GM21360 (cell line): ENCODE measurements around the gene STARD8.
"Not testable (repeated sequence)": the region's sequence is repeated elsewhere in the genome, so short reads cannot be mapped to it uniquely, and the experiment has no call there.

ENCODE experiments used
- ATAC-seq: cut with Tn5 transposase; IDR thresholded peaks from one replicate; pipeline ENCODE4 v1.9.1; 2021; ENCODE audit warnings: mild to moderate bottlenecking, moderate library complexity; ENCODE audit not compliant: unreplicated experiment

The STARD8 gene

GRCh38 chrX:68659385-68659784 lies 11.9 kb downstream of the STARD8 start:
- no peak for ATAC-seq

- ATAC-seq, result no peak
Observed at GRCh38 chrX:68659786-68660185, 12.3 kb downstream of the STARD8 start.

GRCh38 chrX:68660746-68661145 lies 13.3 kb downstream of the STARD8 start:
- ATAC-seq, result no peak

GRCh38 chrX:68665502-68665901 lies 18.0 kb downstream of the STARD8 start:
- ATAC-seq, result no peak

GRCh38 chrX:68666580-68666979 lies 19.1 kb downstream of the STARD8 start:
- no peak for ATAC-seq

GRCh38 chrX:68669094-68669860 lies 21.8 kb downstream of the STARD8 start:
- no peak for ATAC-seq

- ATAC-seq, result no peak
Observed at GRCh38 chrX:68669871-68670270, 22.4 kb downstream of the STARD8 start.

- no peak for ATAC-seq
Observed at GRCh38 chrX:68671221-68671620, 23.8 kb downstream of the STARD8 start.

- ATAC-seq, result no peak
Observed at GRCh38 chrX:68672581-68673318, 25.3 kb downstream of the STARD8 start.

GRCh38 chrX:68675571-68675970 lies 28.1 kb downstream of the STARD8 start:
- ATAC-seq, result no peak

- no peak for ATAC-seq
Observed at GRCh38 chrX:68676335-68676734, 28.9 kb downstream of the STARD8 start.

GRCh38 chrX:68677998-68678397 lies 30.5 kb downstream of the STARD8 start:
- ATAC-seq, result no peak

- ATAC-seq, result no peak
Observed at GRCh38 chrX:68681443-68681941, 34.0 kb downstream of the STARD8 start.

GRCh38 chrX:68682790-68683189 lies 35.3 kb downstream of the STARD8 start:
- no peak for ATAC-seq

GRCh38 chrX:68683580-68683979 lies 36.1 kb downstream of the STARD8 start:
- no peak for ATAC-seq

- ATAC-seq, result no peak
Observed at GRCh38 chrX:68684291-68684918, 36.9 kb downstream of the STARD8 start.

- no peak for ATAC-seq
Observed at GRCh38 chrX:68684919-68685304, 37.4 kb downstream of the STARD8 start.

- no peak for ATAC-seq
Observed at GRCh38 chrX:68685685-68686084, 38.2 kb downstream of the STARD8 start.

- no peak for ATAC-seq
Observed at GRCh38 chrX:68686097-68686977, 38.9 kb downstream of the STARD8 start.

- ATAC-seq, result not testable (repeated sequence)
Observed at GRCh38 chrX:68688931-68689330, 41.5 kb downstream of the STARD8 start.
